C4-2B (cell line): ENCODE data around the gene RNF13.

ENCODE experiments used
- CTCF ChIP-seq: fragments of 450-650 bp; conservative IDR thresholded peaks from 2 replicates; pipeline ENCODE4 v1.5.1; 2017; ENCODE audit warnings: mild to moderate bottlenecking
- ZFX ChIP-seq: fragments of 450-650 bp; IDR thresholded peaks from 2 replicates; pipeline ENCODE4 v1.6.1; 2017

- peak; percentile 17; the same call in 1 of the 2 replicates for TF ChIP-seq CTCF
- TF ChIP-seq ZFX, result no peak
Measured at GRCh38 chr3:149975919-149976318, 162.9 kb downstream of the RNF13 start.
